ENCODE data around the gene KCTD19.

Gene KCTD19

GRCh38 chr16:67283039-67283825 lies 43.3 kb downstream of the KCTD19 start:
- DNase-seq (ENCODE audit: low read depth in 2 of 2): no peak

GRCh38 chr16:67282447-67282805 lies 44.1 kb downstream of the KCTD19 start:
- DNase-seq (ENCODE audit: low read depth in 2 of 2): no peak

- DNase-seq (ENCODE audit: low read depth in 2 of 2): no peak
These were observed 44.8 kb downstream of the KCTD19 start for GRCh38 chr16:67281536-67282446.

- DNase-seq (ENCODE audit: low read depth in 2 of 2): no peak
These were observed 46.2 kb downstream of the KCTD19 start for GRCh38 chr16:67280090-67281015.

GRCh38 chr16:67279296-67280089 lies 47.0 kb downstream of the KCTD19 start, which contains the start of gene PLEKHG4:
PLEKHG4 (plus strand) TSS chr16:67279532; CDS start chr16:67280045, 513 bp downstream.
- DNase-seq (ENCODE audit: low read depth in 2 of 2): peak; percentile 67 to 78

GRCh38 chr16:67278773-67279295 lies 47.7 kb downstream of the KCTD19 start:
- DNase-seq (ENCODE audit: low read depth in 2 of 2): peak in 1 of 2 donors; percentile 25

GRCh38 chr16:67277999-67278772 lies 48.4 kb downstream of the KCTD19 start:
- no peak for DNase-seq (ENCODE audit: low read depth in 2 of 2)

- DNase-seq (ENCODE audit: low read depth in 2 of 2): no peak
These were observed 49.1 kb downstream of the KCTD19 start for GRCh38 chr16:67277294-67277998.

- no peak for DNase-seq (ENCODE audit: low read depth in 2 of 2)
These were observed 51.2 kb downstream of the KCTD19 start for GRCh38 chr16:67275321-67275720.

- no peak for DNase-seq (ENCODE audit: low read depth in 2 of 2)
These were observed 55.1 kb downstream of the KCTD19 start for GRCh38 chr16:67271446-67271845.

- no peak for DNase-seq (ENCODE audit: low read depth in 2 of 2)
These were observed 55.6 kb downstream of the KCTD19 start for GRCh38 chr16:67270931-67271338.

GRCh38 chr16:67269766-67270165 lies 56.8 kb downstream of the KCTD19 start:
- DNase-seq (ENCODE audit: low read depth in 2 of 2): no peak

GRCh38 chr16:67268136-67268579 lies 58.4 kb downstream of the KCTD19 start:
- no peak for DNase-seq (ENCODE audit: low read depth in 2 of 2)

- no peak for DNase-seq (ENCODE audit: low read depth in 2 of 2)
These were observed 60.7 kb downstream of the KCTD19 start for GRCh38 chr16:67265834-67266233.

- no peak for DNase-seq (ENCODE audit: low read depth in 2 of 2)
These were observed 61.7 kb downstream of the KCTD19 start for GRCh38 chr16:67264866-67265265.

- DNase-seq (ENCODE audit: low read depth in 2 of 2): no peak
These were observed 62.3 kb downstream of the KCTD19 start for GRCh38 chr16:67264277-67264676.

GRCh38 chr16:67263201-67263600 lies 63.3 kb downstream of the KCTD19 start:
- DNase-seq (ENCODE audit: low read depth in 2 of 2): no peak

GRCh38 chr16:67260426-67261063 lies 66.0 kb downstream of the KCTD19 start:
- no peak for DNase-seq (ENCODE audit: low read depth in 2 of 2)

- DNase-seq (ENCODE audit: low read depth in 2 of 2): no peak
These were observed 66.8 kb downstream of the KCTD19 start for GRCh38 chr16:67259705-67260104.
